Psoas muscle (tissue), 8 donors: ENCODE measurements around the gene TBX4. TPM values are rescaled to one million over a fixed set of nuclear protein-coding genes. Genes with fewer than 3 reads are reported as not detected.

Experiments used
- ATAC-seq, 4 donors: fragments of 200-7000 bp; cut with Tn5 transposase; one replicate each; pipeline ENCODE4 v1.9.1; 2020; ENCODE audit warnings: moderate library complexity in 3 of 4, mild to moderate bottlenecking in 2 of 4
- DNase-seq, 2 donors: peaks; one replicate each; pipeline ENCODE4 v3.0.0-alpha.2; 2020
- H3K27ac ChIP-seq: fragments of 200-600 bp; one replicate; pipeline ENCODE4 v1.8.0; 2022
- H3K27me3 ChIP-seq, 3 donors: fragments of 200-600 bp in 1 of 3; one replicate each; pipeline versions ENCODE4 v1.6.1 to v1.8.0; 2013 to 2022; ENCODE audit warnings: low read length in 2 of 3, mild to moderate bottlenecking in 2 of 3, moderate library complexity in 1 of 3; ENCODE audit not compliant: insufficient read depth in 3 of 3
- H3K36me3 ChIP-seq, 2 donors: fragments of 200-600 bp in 1 of 2; one replicate each; pipeline versions ENCODE4 v1.6.1 to v1.8.0; 2013 to 2022; ENCODE audit warnings: low read depth in 1 of 2, mild to moderate bottlenecking in 1 of 2, moderate library complexity in 1 of 2; ENCODE audit not compliant: insufficient read depth in 1 of 2
- H3K4me1 ChIP-seq: fragments of 200-600 bp; one replicate; pipeline ENCODE4 v1.8.0; 2022
- H3K4me3 ChIP-seq: fragments of 200-600 bp; one replicate; pipeline ENCODE4 v1.8.0; 2022; ENCODE audit warnings: mild to moderate bottlenecking
- H3K9me3 ChIP-seq: fragments of 200-600 bp; one replicate; pipeline ENCODE4 v1.8.0; 2022
- WGBS, 3 donors: extraction: QIAGEN DNeasy Blood & Tissue Kit; methylation state at CpG; one replicate each; pipeline versions ENCODE4 v1.1.6 to v1.1.7; 2013; 5-methylcytosine and 5-hydroxymethylcytosine counted together
- intact Hi-C, 2 donors: fragments of 100-400 bp; cut with DNase I; formaldehyde crosslinking; loops; one replicate each; pipeline versions ENCODE4 v1.11.0 to v1.14.2; 2022
- polyA plus RNA-seq, 3 donors: library from polyadenylated mRNA; stranded (reverse); fragments of 200-250 nt; gene quantifications; one replicate each; pipeline ENCODE4 v1.2.3, GENCODE V29; 2013
- total RNA-seq, 4 donors: library from RNA; stranded (reverse); fragmentation: NEBNext Ultra II Directional in 2 of 4; extraction: Animal tissue kit (Norgen Biotek cat#: 25700) in 2 of 4; gene quantifications; one replicate each; pipeline versions ENCODE4 v1.2.1 to v1.2.4, GENCODE V29; 2021 to 2023
- TF ChIP-seq, protein P1 (sequence below): fragments of 200-600 bp; IDR thresholded peaks from one replicate; pipeline ENCODE4 v1.8.0; 2022; ENCODE audit warnings: antibody characterized with exemption
- donor health status: healthy with polysubstance abuse.
- donor health status: DM: no; HTN: no; CAD: no; lungs with moderate emphysema.
- donor health status: Bipolar disorder and iron deficiency.
- donor health status: healthy.
- donor health status: DM: yes; HTN: yes; CAD: no.
- donor health status: DM: no; HTN: no; CAD: no.
- donor health status: DM: no; HTN: no; CAD: no.
- donor health status: DM: yes; HTN: yes; CAD: no.

The TBX4 gene
- total and polyA plus RNA-seq, 7 donors = 0.22 TPM; not detected in 6

DNA sequence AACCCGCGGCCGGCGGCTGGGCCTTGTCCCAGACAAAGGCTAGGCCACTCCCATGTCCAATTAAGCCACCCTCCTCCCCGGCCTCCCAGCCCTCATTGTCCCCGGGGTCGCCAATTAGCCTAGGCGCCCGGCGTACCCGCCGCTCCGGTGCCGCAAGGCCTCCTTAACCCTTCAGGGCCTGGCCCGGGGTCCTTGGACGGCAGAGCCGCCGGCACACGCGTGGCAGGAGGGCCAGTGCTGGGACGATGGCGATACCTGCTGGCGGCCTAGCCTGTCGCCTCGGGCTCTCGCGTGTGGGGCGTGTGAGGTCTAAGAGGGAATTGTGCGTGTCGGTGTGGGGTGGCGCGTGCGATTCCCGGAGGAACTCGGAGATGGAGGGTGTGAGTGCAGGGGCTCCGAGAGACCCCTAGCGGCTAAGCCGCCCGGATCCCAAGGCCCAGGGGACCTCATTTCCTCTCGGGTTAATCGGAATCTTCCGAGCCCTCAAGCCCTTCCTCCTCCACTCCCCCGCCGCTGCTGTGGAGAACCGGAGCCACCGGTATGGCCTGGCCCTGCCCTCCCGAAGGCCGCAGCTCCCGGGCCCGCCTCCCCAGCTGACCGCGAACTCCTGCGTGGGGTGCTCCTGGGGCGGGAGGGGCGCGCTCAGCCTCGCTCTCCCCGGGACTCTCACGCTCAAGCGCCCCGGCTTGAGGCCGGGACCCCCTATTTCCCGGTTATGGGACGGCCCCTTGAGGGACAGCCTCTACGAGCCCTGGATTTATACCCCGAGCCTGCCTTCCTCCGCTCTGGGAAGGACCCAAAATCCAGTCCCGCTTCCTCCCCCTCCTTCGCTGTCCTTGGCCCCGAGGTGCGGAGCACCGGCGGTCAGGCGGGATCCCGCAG lies 40.7 kb upstream of the TBX4 start:
- intact Hi-C loops = loop anchor here (2.0 to 10.0 kb wide), 4 partner anchors 141 to 656 kb away; partner anchors contain the start of gene MED13 (in 2 of the 2)
- ATAC-seq = peak; percentile 26 to 53 (median 41)
- peaks cover 0 to 24% (median 6%) of the 10 kb centered on the region in 3 donors for H3K27me3 ChIP-seq
- TF ChIP-seq, protein P1, sequence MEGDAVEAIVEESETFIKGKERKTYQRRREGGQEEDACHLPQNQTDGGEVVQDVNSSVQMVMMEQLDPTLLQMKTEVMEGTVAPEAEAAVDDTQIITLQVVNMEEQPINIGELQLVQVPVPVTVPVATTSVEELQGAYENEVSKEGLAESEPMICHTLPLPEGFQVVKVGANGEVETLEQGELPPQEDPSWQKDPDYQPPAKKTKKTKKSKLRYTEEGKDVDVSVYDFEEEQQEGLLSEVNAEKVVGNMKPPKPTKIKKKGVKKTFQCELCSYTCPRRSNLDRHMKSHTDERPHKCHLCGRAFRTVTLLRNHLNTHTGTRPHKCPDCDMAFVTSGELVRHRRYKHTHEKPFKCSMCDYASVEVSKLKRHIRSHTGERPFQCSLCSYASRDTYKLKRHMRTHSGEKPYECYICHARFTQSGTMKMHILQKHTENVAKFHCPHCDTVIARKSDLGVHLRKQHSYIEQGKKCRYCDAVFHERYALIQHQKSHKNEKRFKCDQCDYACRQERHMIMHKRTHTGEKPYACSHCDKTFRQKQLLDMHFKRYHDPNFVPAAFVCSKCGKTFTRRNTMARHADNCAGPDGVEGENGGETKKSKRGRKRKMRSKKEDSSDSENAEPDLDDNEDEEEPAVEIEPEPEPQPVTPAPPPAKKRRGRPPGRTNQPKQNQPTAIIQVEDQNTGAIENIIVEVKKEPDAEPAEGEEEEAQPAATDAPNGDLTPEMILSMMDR = no peak
- WGBS, 3 donors = 2% methylated on average over 61 to 75 of the region's 75 CpGs
- H3K9me3 ChIP-seq = no peaks in the 10 kb centered on the region
- peak overlapping the region; percentile 71 for H3K27ac ChIP-seq
- H3K36me3 ChIP-seq = no peaks in the 10 kb centered on the region
- peaks cover 21% of the 10 kb centered on the region for H3K4me1 ChIP-seq
- peak overlapping the region; percentile 72 for H3K4me3 ChIP-seq
- DNase-seq = peak in 1 of 2 donors; percentile 67

DNA sequence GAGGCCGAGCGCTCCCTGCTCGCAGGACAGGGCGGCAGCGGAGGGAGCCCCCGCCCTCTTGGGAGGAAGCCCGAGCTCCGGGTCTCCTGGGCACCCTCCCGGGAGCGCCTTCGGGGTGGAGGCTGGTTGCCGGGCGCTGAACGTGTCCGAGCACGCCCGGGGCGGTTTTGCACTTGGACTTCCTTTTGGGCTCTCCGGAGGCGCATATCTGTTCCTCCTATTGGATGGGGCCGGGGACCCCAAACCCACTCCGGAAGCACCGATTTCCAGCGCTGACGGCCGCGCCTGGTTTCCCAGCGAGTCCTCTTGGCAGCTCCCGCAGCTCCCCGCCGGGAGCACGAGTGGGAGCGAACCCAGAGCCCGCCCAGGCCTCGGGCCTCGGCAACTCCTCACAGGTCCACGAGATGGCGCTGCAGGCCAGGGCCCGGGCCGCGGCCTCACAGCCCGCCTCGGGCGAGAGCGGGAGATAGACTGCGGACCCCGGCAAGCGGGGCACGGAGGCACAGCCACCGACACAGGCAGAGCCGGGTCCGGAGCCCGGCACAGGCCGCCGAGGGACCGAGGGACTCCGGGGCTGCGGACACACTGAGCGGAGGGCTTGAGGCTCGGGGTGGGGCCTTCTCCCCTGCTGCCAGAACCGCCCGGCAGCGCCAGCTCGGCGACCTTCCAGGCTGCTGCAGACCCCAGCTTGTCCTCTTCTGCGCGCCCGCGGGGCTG lies 39.9 kb upstream of the TBX4 start:
- peaks cover 21% of the 10 kb centered on the region for H3K4me1 ChIP-seq
- H3K27me3 ChIP-seq = peaks cover 0 to 27% (median 6%) of the 10 kb centered on the region in 3 donors

DNA sequence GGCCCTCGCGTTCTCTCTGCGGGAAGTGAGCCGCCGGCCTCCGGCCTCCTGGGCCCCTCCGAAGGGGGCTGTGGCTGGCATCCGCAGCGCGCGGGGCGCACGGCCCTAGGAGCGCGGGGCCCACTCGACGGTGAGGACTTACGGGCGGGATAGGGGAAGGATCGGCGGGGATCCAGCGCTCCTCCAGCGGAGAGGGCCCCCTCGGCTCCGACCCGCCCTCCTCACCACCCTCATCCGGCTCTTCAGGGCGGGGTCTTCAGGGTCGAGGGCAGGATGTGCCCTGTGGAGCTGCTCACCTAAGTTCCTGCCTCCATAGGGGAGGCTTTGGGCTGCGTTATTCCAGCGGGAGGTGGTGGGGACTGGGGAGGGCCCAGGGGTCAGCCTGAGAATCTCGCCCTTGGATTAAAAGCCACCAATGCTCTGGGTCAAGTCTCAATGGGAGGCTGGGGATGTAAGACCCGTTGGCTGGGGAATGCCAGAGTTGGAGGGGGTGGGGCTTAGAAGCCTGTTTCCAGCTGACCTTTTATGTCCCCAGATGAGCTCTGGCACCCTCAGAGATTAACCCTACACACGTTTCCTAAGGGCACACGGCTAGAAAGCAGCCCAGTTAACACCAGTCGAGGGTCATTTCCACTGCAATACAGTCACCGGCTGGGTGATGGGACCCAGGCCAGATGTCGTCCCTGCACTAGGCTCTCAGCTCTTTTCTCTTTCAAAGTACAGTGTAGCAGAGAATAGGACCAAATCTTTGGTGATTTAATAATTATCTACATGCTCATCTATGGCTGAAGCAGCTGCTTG lies 39.2 kb upstream of the TBX4 start:
- Histone ChIP-seq H3K4me1 (peaks cover 21% of the 10 kb centered on the region), H3K27me3 (peaks cover 0 to 27% (median 6%) of the 10 kb centered on the region in 3 donors), H3K9me3 (no peaks in the 10 kb centered on the region), H3K36me3 (no peaks in the 10 kb centered on the region), H3K4me3 (peak overlapping the region; percentile 72), H3K27ac (peak overlapping the region; percentile 71)
- 19 to 33% (median 26%) methylated on average over 15 to 38 of the region's 38 CpGs for WGBS, 3 donors
- DNase-seq (peak in 1 of 2 donors; percentile 50), ATAC-seq (peak in 1 of 4 donors; percentile 6)
- intact Hi-C loops = loop anchor here (2.0 to 10.0 kb wide), 3 partner anchors 424 to 654 kb away; partner anchors contain the start of gene MED13 (in 2 of the 2)
- TF ChIP-seq, protein P1 = no peak

More for the DNA sequence above, 39.9 kb upstream of the TBX4 start:
- intact Hi-C loops = loop anchor here (2.0 to 10.0 kb wide), 3 partner anchors 424 to 655 kb away; partner anchors contain the start of gene MED13 (in 2 of the 2)
- ATAC-seq = peak; percentile 81 to 89 (median 86)
- TF ChIP-seq, protein P1 = peak; percentile 100
- peak overlapping the region; percentile 71 for H3K27ac ChIP-seq
- H3K4me3 ChIP-seq = peak overlapping the region; percentile 72
- H3K36me3 ChIP-seq = no peaks in the 10 kb centered on the region
- no peaks in the 10 kb centered on the region for H3K9me3 ChIP-seq
- WGBS, 3 donors = 0% methylated on average over 50 to 69 of the region's 69 CpGs
- DNase-seq = peak; percentile 84 to 90

DNA sequence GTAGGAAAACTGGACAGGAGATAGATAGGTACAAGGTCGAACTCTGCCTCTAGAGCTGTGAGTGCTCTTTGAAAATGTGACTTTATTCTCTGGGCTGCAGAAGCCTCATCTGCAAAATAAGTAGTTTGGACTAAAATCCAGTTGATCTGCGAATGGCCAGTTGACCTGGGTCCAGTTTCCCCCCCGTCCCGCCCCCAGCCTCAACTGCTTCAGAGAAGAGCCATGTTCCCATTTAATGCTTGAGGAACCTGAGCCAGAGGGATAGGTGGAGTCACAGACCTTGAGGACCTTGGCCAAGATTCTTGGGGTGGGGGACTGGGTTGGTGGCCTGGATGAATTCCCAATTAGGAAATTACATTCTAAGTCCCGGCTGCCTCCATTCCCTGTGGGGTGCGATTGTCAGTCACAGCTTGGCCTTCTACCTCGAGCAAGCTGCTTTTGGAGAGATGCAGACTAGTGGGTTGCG lies 38.5 kb upstream of the TBX4 start:
- peak overlapping the region; percentile 72 for H3K4me3 ChIP-seq
- H3K9me3 ChIP-seq = no peaks in the 10 kb centered on the region
- TF ChIP-seq, protein P1 = no peak
- ATAC-seq (no peak), DNase-seq (no peak)
- H3K27me3 ChIP-seq = peaks cover 0 to 23% (median 6%) of the 10 kb centered on the region in 3 donors
- no peaks in the 10 kb centered on the region for H3K36me3 ChIP-seq
- WGBS, 3 donors = 84 to 93% (median 86%) methylated on average over 8 of the region's 8 CpGs
- H3K27ac ChIP-seq = no peak overlapping the region
- H3K4me1 ChIP-seq = peaks cover 15% of the 10 kb centered on the region
- intact Hi-C loops = loop anchor here (2.0 to 10.0 kb wide), 3 partner anchors 423 to 654 kb away; partner anchors contain the start of gene MED13 (in 2 of the 2)
